ENCODE measurements around the gene MRPS11.

DNA sequence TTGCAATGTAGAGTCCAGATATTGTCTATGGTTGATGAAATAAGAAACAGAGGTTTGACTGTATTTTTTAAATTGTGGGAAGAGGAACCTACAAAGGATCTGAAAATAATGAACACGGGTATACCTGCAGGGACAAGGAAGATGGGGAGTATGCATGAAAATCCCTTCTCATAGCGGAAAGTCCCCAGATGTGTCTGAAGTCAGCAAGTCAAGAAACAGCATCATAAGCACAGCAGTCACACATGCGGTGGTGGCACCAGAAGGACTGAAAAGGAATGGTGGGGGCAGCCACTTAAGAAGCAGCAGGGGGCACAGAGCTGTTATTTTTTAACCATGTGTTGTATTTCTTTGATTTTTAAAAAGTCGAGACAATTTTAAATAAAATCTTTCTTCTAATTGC, 4.7 kb downstream of the MRPS11 start:
- TF ChIP-seq CTCF (IDR thresholded peaks at IDR 0.05) (no peak), SMC3 (IDR thresholded peaks at IDR 0.05) (no peak), TFCP2L1 (CRISPR knock-in tag; IDR thresholded peaks at IDR 0.05) (no peak), RNF2 (IDR thresholded peaks at IDR 0.05; ENCODE audit: borderline replicate concordance, low read depth) (no peak), EP300 (IDR thresholded peaks at IDR 0.05) (no peak), POLR2A (IDR thresholded peaks at IDR 0.05; ENCODE audit: low read length) (no peak), HOXA7 (CRISPR knock-in tag; IDR thresholded peaks at IDR 0.05) (no peak), ESRRA (IDR thresholded peaks at IDR 0.05; ENCODE audit: borderline replicate concordance, low read length) (no peak), CHD2 (IDR thresholded peaks at IDR 0.05; ENCODE audit: low read length, partially characterized antibody) (no peak), FOSB (CRISPR knock-in tag; IDR thresholded peaks at IDR 0.05) (no peak)

All from A549 (cell line).